K562 (cell line): ENCODE measurements around the gene ITPR1. TPM values are rescaled to one million over a fixed set of nuclear protein-coding genes. Genes with fewer than 3 reads are reported as not detected.

Experiments used
- ATAC-seq: fragments of 200-7000 bp; cut with Tn5 transposase; 3 replicates; pipeline ENCODE4 v1.9.1; 2020; ENCODE audit warnings: moderate library complexity
- BruUV-seq: library from RNA; stranded (reverse); fragments of 400-500 nt; replicated peaks from 2 replicates; lab custom pipeline; 2021; lab: Mats Ljungman, UMichigan
- CTCF ChIA-PET: fragments of 300-600 bp; formaldehyde crosslinking; extraction: SDS; loops from one replicate; lab custom pipeline; 2021; ENCODE audit warnings: low intra/inter-chr PET ratio; lab: Yijun Ruan, JAX
- POLR2A ChIA-PET: fragments of 300-600, 350-650 bp; sonication (Branson Sonifier 250); formaldehyde crosslinking; extraction: SDS; loops from one replicate; lab custom pipeline; 2021; ENCODE audit warnings: antibody characterized with exemption, inconsistent platforms; lab: Yijun Ruan, JAX
- DNase-seq, 4 experiments: peaks; one replicate each; pipeline versions ENCODE4 v3.0.0 to v3.0.0-alpha.2; 2011 to 2018; ENCODE audit warnings: low spot score in 3 of 4, mixed read lengths in 3 of 4; ENCODE audit errors: extremely low read depth in 1 of 4
- FAIRE-seq: peaks from 2 replicates; lab custom pipeline; 2011; peaks lifted over from hg19 to GRCh38; lab: Jason Lieb, UNC
- H2AFZ ChIP-seq: 2 replicates; pipeline ENCODE4 v1.6.0; 2011; ENCODE audit warnings: low read depth, low read length, control low read depth, inconsistent platforms
- H3K27ac ChIP-seq: fragments of 200-600 bp; 3 replicates; pipeline ENCODE4 v1.8.0; 2011; ENCODE audit warnings: low read depth, mild to moderate bottlenecking, control low read depth, inconsistent platforms, low read length, moderate library complexity, mixed read lengths; ENCODE audit errors: extremely low read depth
- H3K27me3 ChIP-seq, 2 experiments: fragments of 300-600 bp in 1 of 2; 2 replicates in 1 of 2; 3 replicates in 1 of 2; pipeline versions ENCODE4 v1.6.0 to v1.8.0; 2011; ENCODE audit warnings: inconsistent platforms in 2 of 2, low read length in 2 of 2, mild to moderate bottlenecking in 1 of 2, mixed read lengths in 1 of 2, moderate library complexity in 1 of 2; ENCODE audit not compliant: control insufficient read depth in 2 of 2, insufficient read depth in 2 of 2
- H3K36me3 ChIP-seq: fragments of 300-600 bp; 3 replicates; pipeline ENCODE4 v1.8.0; 2011; ENCODE audit warnings: mild to moderate bottlenecking, low read length, inconsistent platforms; ENCODE audit not compliant: control insufficient read depth, insufficient read depth
- H3K4me1 ChIP-seq, 2 experiments: fragments of 200-600 bp in 1 of 2; replicated peaks in 1 of 2; 2 replicates in 1 of 2; 3 replicates in 1 of 2; pipeline versions ENCODE4 v1.5.1 to v1.8.0; 2011; ENCODE audit warnings: inconsistent platforms in 2 of 2, low read length in 2 of 2, mild to moderate bottlenecking in 1 of 2, mixed read lengths in 1 of 2, moderate library complexity in 1 of 2; ENCODE audit not compliant: control insufficient read depth in 2 of 2, insufficient read depth in 2 of 2
- H3K4me2 ChIP-seq: 2 replicates; pipeline ENCODE4 v1.6.1; 2011; ENCODE audit warnings: low read length, control low read depth, inconsistent platforms, mixed read lengths; ENCODE audit not compliant: insufficient read depth
- H3K4me3 ChIP-seq: fragments of 200-600 bp; sonication (generic), shearing (Covaris generic); 2 replicates; pipeline ENCODE4 v1.5.1; 2016; ENCODE audit warnings: control low read depth, inconsistent platforms
- H3K79me2 ChIP-seq: fragments of 200-600 bp; 3 replicates; pipeline ENCODE4 v1.8.0; 2011; ENCODE audit warnings: low read length, inconsistent platforms; ENCODE audit not compliant: control insufficient read depth, insufficient read depth
- H3K9ac ChIP-seq, 2 experiments: 2 replicates each; pipeline versions ENCODE4 v1.6.0 to v1.6.1; 2011; ENCODE audit warnings: low read depth in 2 of 2, low read length in 2 of 2, control low read depth in 1 of 2, inconsistent platforms in 1 of 2, mild to moderate bottlenecking in 1 of 2, mixed read lengths in 1 of 2; ENCODE audit not compliant: insufficient read depth in 1 of 2
- H3K9me1 ChIP-seq: one replicate; pipeline ENCODE4 v1.6.0; 2011; ENCODE audit warnings: inconsistent platforms, mild to moderate bottlenecking, low read length, moderate library complexity; ENCODE audit not compliant: control insufficient read depth, insufficient read depth
- H3K9me3 ChIP-seq: replicated peaks from 2 replicates; pipeline ENCODE4 v1.5.1; 2011; ENCODE audit warnings: low read depth, low read length, inconsistent platforms; ENCODE audit not compliant: control insufficient read depth, insufficient read depth
- H4K20me1 ChIP-seq: replicated peaks from 2 replicates; pipeline ENCODE4 v1.6.1; 2011; ENCODE audit warnings: low read length, inconsistent platforms, mixed read lengths; ENCODE audit not compliant: control insufficient read depth, insufficient read depth
- ARID4B ChIP-seq: sonication (generic); formaldehyde crosslinking; IDR thresholded peaks from 2 replicates; pipeline ENCODE4 v1.8.0; 2022; ENCODE audit warnings: mild to moderate bottlenecking, missing genetic modification reagents
- ATF7 ChIP-seq: fragments of 450-650 bp; IDR thresholded peaks from 2 replicates; pipeline ENCODE4 v1.7.1; 2014; ENCODE audit warnings: mild to moderate bottlenecking, moderate library complexity
- KLF6 ChIP-seq: fragments of 250-450 bp; sonication (Bioruptor Pico); IDR thresholded peaks from 2 replicates; pipeline ENCODE4 v1.4.0; 2020; ENCODE audit warnings: mild to moderate bottlenecking, moderate library complexity, borderline replicate concordance
- MTF1 ChIP-seq: fragments of 250-450 bp; sonication (Bioruptor Pico); IDR thresholded peaks from 2 replicates; pipeline ENCODE4 v1.9.0; 2021; ENCODE audit warnings: moderate library complexity, mild to moderate bottlenecking, inconsistent platforms, borderline replicate concordance
- SAFB ChIP-seq: fragments of 200-400 bp; formaldehyde crosslinking; IDR thresholded peaks from 2 replicates; pipeline ENCODE4 v1.6.1; 2017; ENCODE audit warnings: low read depth, low read length, borderline replicate concordance
- SREBF1 ChIP-seq: fragments of 150-350 bp; IDR thresholded peaks from 2 replicates; pipeline ENCODE4 v1.6.1; 2014; ENCODE audit warnings: antibody characterized with exemption, low read depth, low read length, borderline replicate concordance
- ZNF655 ChIP-seq: fragments of 250-450 bp; sonication (Bioruptor Pico); IDR thresholded peaks from 2 replicates; pipeline ENCODE4 v1.5.0; 2021
- WGBS: fragments of 100-300 bp; shearing (Covaris generic); methylation state at CpG from one replicate; pipeline ENCODE4 v1.1.6; 2016; ENCODE audit warnings: low coverage, mixed read lengths; ENCODE audit not compliant: insufficient coverage; ENCODE audit errors: missing lambda C conversion rate; 5-methylcytosine and 5-hydroxymethylcytosine counted together
- in situ Hi-C: fragments of 300-500 bp; cut with MboI; formaldehyde crosslinking; loops from 4 replicates; pipeline ENCODE4 v1.15.0; 2018; ENCODE audit warnings: inconsistent platforms, mixed read lengths
- intact Hi-C: fragments of 100-400 bp; cut with micrococcal nuclease; formaldehyde crosslinking; loops from 2 replicates; pipeline ENCODE4 v1.14.2; 2022
- polyA plus RNA-seq, 8 experiments: library from polyadenylated mRNA; depleted of rRNA in 4 of 8; stranded (reverse) in 5 of 8; unstranded in 3 of 8; fragments of >200 nt; fragmentation: Nextera tagmentation in 2 of 8; fragmentation: Illumina TruSeq in 1 of 8; extraction: Ambion mirVana in 2 of 8; extraction: Trizol in 1 of 8; gene quantifications; 2 replicates each; pipeline versions ENCODE4 v1.2.1 to v1.2.3, GENCODE V29; 2011 to 2014; ENCODE audit warnings: inconsistent platforms in 1 of 8, missing spikeins in 1 of 8
- total RNA-seq, 7 experiments: library from RNA; depleted of rRNA in 6 of 7; stranded (reverse); fragments of >200 nt in 6 of 7; fragmentation: Illumina TruSeq in 2 of 7; extraction: Trizol in 2 of 7; gene quantifications; 2 replicates each; pipeline versions ENCODE4 v1.2.1 to v1.2.3, GENCODE V29; 2011 to 2021; ENCODE audit warnings: low replicate concordance in 1 of 7

The ITPR1 gene
- total and polyA plus RNA-seq, 9 of the 15 experiments (the other 6 are each of a cell fraction or from before 2014, with no cell fraction given) = 22.4 to 40.0 (median 27.4) TPM

- 55% methylated on average over 2 of the region's 2 CpGs for WGBS
- Histone ChIP-seq H3K36me3 (peaks cover 30% of the 10 kb centered on the region), H3K9me1 (no peaks in the 10 kb centered on the region), H3K4me3 (no peak overlapping the region), H3K9me3 (no peaks in the 10 kb centered on the region), H3K27me3 (no peaks in the 10 kb centered on the region; a peak in 1 of 5 replicates), H4K20me1 (no peaks in the 10 kb centered on the region), H3K4me1 (no peaks in the 10 kb centered on the region), H3K9ac (no peak overlapping the region), H3K79me2 (no peaks in the 10 kb centered on the region), H2AFZ (no peak overlapping the region), H3K27ac (no peak overlapping the region), H3K4me2 (no peak overlapping the region)
- CTCF ChIA-PET = no interaction called here
- no peak for FAIRE-seq
- intact Hi-C loops = no loop called here
- POLR2A ChIA-PET = interaction anchor here (1.0 kb wide), 2 partner anchors 11 to 176 kb away, joined by 3 read pairs; no protein-coding TSS in a partner anchor
- ATAC-seq = no peak
- in situ Hi-C loops = no loop called here
- DNase-seq = no peak
- TF ChIP-seq MTF1 (CRISPR knock-in tag) = no peak
- no peak for TF ChIP-seq ARID4B (CRISPR knock-in tag)
- no peak for TF ChIP-seq KLF6 (CRISPR knock-in tag)
- TF ChIP-seq ATF7 = no peak
- TF ChIP-seq SAFB = no peak
- no peak for TF ChIP-seq ZNF655 (CRISPR knock-in tag)
- no peak for TF ChIP-seq SREBF1
- no TSS peak for BruUV-seq
Measured at GRCh38 chr3:4664412-4664811, 171.3 kb downstream of the ITPR1 start.
